HPDE6-E6E7 (cell line): ENCODE results near the gene MXD4.

Source experiments
- DNase-seq: peaks from one replicate; pipeline ENCODE4 v3.0.0; 2011; ENCODE audit warnings: missing footprints; ENCODE audit errors: extremely low spot score

The MXD4 gene

GRCh38 chr4:2261853-2262144 lies at the start of gene MXD4:
Gene MXD4, minus strand, starts transcription at chr4:2262109. Its CDS starts 129 bp downstream, at chr4:2261980.
- DNase-seq = no peak

- DNase-seq = no peak
Observed at GRCh38 chr4:2306773-2307410, 45.0 kb upstream of the MXD4 start.

- DNase-seq = no peak
Observed at GRCh38 chr4:2305766-2306501, 44.0 kb upstream of the MXD4 start.

- DNase-seq = no peak
Observed at GRCh38 chr4:2304877-2305561, 43.1 kb upstream of the MXD4 start.

- DNase-seq = no peak
Observed at GRCh38 chr4:2304321-2304876, 42.5 kb upstream of the MXD4 start.

GRCh38 chr4:2303686-2304320 lies 41.9 kb upstream of the MXD4 start:
- DNase-seq = no peak

GRCh38 chr4:2303121-2303685 lies 41.3 kb upstream of the MXD4 start:
- no peak for DNase-seq

GRCh38 chr4:2302387-2303119 lies 40.6 kb upstream of the MXD4 start:
- DNase-seq = no peak

- DNase-seq = no peak
Observed at GRCh38 chr4:2301806-2302205, 39.9 kb upstream of the MXD4 start.

- DNase-seq = no peak
Observed at GRCh38 chr4:2301225-2301642, 39.3 kb upstream of the MXD4 start.

- DNase-seq = no peak
Observed at GRCh38 chr4:2300431-2301224, 38.7 kb upstream of the MXD4 start.

- no peak for DNase-seq
Observed at GRCh38 chr4:2299794-2300193, 37.9 kb upstream of the MXD4 start.

GRCh38 chr4:2298532-2298991 lies 36.7 kb upstream of the MXD4 start:
- no peak for DNase-seq

GRCh38 chr4:2297606-2298531 lies 36.0 kb upstream of the MXD4 start:
- no peak for DNase-seq

- no peak for DNase-seq
Observed at GRCh38 chr4:2296631-2297601, 35.0 kb upstream of the MXD4 start.

GRCh38 chr4:2295900-2296442 lies 34.1 kb upstream of the MXD4 start:
- no peak for DNase-seq

- no peak for DNase-seq
Observed at GRCh38 chr4:2295500-2295899, 33.6 kb upstream of the MXD4 start.

GRCh38 chr4:2292646-2293108 lies 30.8 kb upstream of the MXD4 start:
- no peak for DNase-seq
